Peyer's patch (tissue), 4 donors: ENCODE measurements around the gene POLR1C. TPM values are rescaled to one million over a fixed set of nuclear protein-coding genes. Genes with fewer than 3 reads are reported as not detected.

Source experiments
- DNase-seq, 3 donors: peaks; one replicate each; pipeline ENCODE4 v3.0.0-alpha.2; 2017 to 2019
- H3K27ac ChIP-seq, 4 donors: fragments of 200-600 bp; sonication (generic); one replicate each; pipeline ENCODE4 v1.5.1; 2016 to 2019
- H3K27me3 ChIP-seq, 2 donors: fragments of 200-600 bp; sonication (generic); one replicate each; pipeline ENCODE4 v1.5.1; 2019
- H3K36me3 ChIP-seq, 3 donors: fragments of 200-600 bp; sonication (generic); one replicate each; pipeline ENCODE4 v1.5.1; 2016 to 2019
- H3K4me1 ChIP-seq, 4 donors: fragments of 200-600 bp; sonication (generic); one replicate each; pipeline ENCODE4 v1.5.1; 2016 to 2019
- H3K4me3 ChIP-seq, 4 donors: fragments of 200-600 bp; sonication (generic); 1 replicate in 3 of 4; 2 replicates in 1 of 4; pipeline ENCODE4 v1.5.1; 2016 to 2019; ENCODE audit warnings: mild to moderate bottlenecking in 1 of 4
- H3K9me3 ChIP-seq, 4 donors: fragments of 200-600 bp; sonication (generic); one replicate each; pipeline ENCODE4 v1.5.1; 2016 to 2019; ENCODE audit warnings: mild to moderate bottlenecking in 1 of 4
- POLR2A ChIP-seq, 2 donors: fragments of 450-650 bp; IDR thresholded peaks; one replicate each; pipeline ENCODE4 v1.5.1; 2017; ENCODE audit warnings: antibody characterized with exemption in 2 of 2, mild to moderate bottlenecking in 2 of 2, moderate library complexity in 2 of 2
- total RNA-seq, 4 donors: library from RNA; depleted of rRNA; stranded (reverse); fragments of >200 nt; gene quantifications; one replicate each; pipeline ENCODE4 v1.1.0, GENCODE V29; 2016
- TF ChIP-seq, protein P1 (sequence below), 6 experiments: fragments of 450-650 bp in 4 of 6; fragments of 200-600 bp in 2 of 6; sonication (generic) in 1 of 6; IDR thresholded peaks; one replicate each; pipeline ENCODE4 v1.5.1; 2017 to 2019; ENCODE audit warnings: antibody characterized with exemption in 6 of 6, mild to moderate bottlenecking in 3 of 6, moderate library complexity in 1 of 6

POLR1C gene
- total RNA-seq, 4 donors from 2014 or later, result 8.6 to 29.7 (median 16.5) TPM

- Histone ChIP-seq H3K27me3 (no peaks in the 10 kb centered on the region), H3K9me3 (no peaks in the 10 kb centered on the region), H3K36me3 (no peaks in the 10 kb centered on the region), H3K4me3 (peak within 1 kb of the TSS; percentile 66 to 93 (median 73)), H3K27ac (peak within 1 kb of the TSS; percentile 71 to 81 (median 80)), H3K4me1 (peaks cover 6 to 18% (median 7%) of the 10 kb centered on the region in 4 donors)
- TF ChIP-seq POLR2A (IDR thresholded peaks at IDR 0.05), result peak; percentile 21 to 72
- TF ChIP-seq, protein P1, sequence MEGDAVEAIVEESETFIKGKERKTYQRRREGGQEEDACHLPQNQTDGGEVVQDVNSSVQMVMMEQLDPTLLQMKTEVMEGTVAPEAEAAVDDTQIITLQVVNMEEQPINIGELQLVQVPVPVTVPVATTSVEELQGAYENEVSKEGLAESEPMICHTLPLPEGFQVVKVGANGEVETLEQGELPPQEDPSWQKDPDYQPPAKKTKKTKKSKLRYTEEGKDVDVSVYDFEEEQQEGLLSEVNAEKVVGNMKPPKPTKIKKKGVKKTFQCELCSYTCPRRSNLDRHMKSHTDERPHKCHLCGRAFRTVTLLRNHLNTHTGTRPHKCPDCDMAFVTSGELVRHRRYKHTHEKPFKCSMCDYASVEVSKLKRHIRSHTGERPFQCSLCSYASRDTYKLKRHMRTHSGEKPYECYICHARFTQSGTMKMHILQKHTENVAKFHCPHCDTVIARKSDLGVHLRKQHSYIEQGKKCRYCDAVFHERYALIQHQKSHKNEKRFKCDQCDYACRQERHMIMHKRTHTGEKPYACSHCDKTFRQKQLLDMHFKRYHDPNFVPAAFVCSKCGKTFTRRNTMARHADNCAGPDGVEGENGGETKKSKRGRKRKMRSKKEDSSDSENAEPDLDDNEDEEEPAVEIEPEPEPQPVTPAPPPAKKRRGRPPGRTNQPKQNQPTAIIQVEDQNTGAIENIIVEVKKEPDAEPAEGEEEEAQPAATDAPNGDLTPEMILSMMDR (IDR thresholded peaks at IDR 0.05), result no peak
- DNase-seq, result peak; percentile 95 to 97 (median 96)
Observed at GRCh38 chr6:43477235-43478007, 39.5 kb upstream of the POLR1C start, which contains the start of gene TJAP1. TSS of gene TJAP1 (plus strand) at chr6:43477570. CDS start at chr6:43499002, 21,432 bp downstream.

DNA sequence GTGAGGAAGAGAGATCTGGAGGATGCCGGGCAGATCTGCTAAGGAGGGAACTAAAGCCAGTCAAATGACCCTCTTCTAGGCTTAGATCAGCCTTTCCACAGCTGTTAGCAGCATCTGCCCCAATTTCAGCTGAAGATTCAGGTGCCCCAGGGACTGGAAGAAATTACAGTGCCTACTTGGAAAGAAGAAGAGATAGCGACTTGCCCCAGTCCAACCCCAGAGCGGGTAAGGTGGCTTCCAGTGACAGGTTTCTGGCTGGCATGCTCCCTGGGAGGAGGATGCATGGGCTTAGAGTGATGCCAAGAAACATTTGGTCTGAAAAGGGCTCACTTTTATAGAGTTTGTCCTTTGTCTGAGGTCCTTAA lies 38.9 kb upstream of the POLR1C start:
- no peak for DNase-seq
- Histone ChIP-seq H3K4me3 (peak overlapping the region; percentile 66 to 93 (median 73)), H3K4me1 (peaks cover 6 to 18% (median 7%) of the 10 kb centered on the region in 4 donors), H3K27me3 (no peaks in the 10 kb centered on the region), H3K36me3 (no peaks in the 10 kb centered on the region), H3K9me3 (no peaks in the 10 kb centered on the region), H3K27ac (peak overlapping the region in 3 of 4 donors; percentile 78 to 81 (median 81))
- TF ChIP-seq POLR2A (IDR thresholded peaks at IDR 0.05), result no peak

DNA sequence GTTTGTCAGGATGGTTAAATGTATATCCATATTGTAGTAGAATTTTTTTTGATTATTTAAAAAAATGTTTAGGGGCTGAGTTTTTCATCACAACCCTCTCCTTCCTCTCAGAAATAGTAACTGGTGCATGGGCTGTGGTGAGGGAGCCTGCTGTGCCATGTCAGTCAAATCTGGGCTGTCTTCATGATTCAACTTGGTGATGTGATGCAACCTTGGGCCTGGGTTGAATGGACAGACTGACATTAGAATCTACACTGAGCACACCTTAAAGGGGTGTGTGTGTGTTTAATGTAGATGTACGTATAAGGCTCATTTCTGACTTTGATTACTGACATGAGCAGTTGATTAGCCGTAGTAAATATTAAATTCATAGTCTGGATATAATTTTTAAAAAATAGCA lies 35.8 kb upstream of the POLR1C start:
- no peak overlapping the region for H3K27ac ChIP-seq
- H3K27me3 ChIP-seq, result no peaks in the 10 kb centered on the region
- TF ChIP-seq POLR2A (IDR thresholded peaks at IDR 0.05), result no peak
- TF ChIP-seq, protein P1 (IDR thresholded peaks at IDR 0.05), result no peak
- DNase-seq, result no peak
- H3K4me3 ChIP-seq, result no peak overlapping the region
- peaks cover 6 to 18% (median 7%) of the 10 kb centered on the region in 4 donors for H3K4me1 ChIP-seq
- H3K36me3 ChIP-seq, result no peaks in the 10 kb centered on the region
- no peaks in the 10 kb centered on the region for H3K9me3 ChIP-seq

DNA sequence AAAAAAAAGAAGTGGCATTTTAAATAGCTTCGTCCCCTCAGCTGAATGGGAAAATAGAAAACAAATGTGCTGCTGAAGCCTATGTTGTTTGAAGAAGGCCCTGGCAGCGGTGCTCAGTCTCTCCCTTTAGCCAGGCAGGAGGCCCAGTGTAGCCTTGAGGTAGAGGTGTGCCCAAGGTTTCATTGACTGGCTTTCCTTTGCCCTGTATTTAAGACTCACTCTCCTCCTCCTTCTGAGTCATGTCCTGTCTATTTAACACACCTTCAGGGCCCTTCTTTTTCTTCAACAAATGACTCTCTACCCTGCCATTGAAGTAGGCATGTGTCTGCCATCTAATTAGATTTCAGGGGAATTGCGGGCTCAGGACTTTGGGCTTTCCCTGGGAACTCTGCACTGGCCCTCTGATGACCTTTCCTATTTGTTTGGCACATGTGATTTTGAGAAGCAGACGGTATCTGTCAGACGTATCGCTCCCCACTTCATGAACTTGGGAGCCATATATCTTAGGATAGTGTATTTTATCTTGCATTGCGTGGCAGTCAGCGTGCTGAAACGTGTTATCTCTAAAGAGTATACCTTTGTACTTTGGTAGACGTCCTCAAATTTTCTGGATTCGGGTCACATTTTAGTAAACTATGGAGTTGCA lies 35.2 kb upstream of the POLR1C start:
- Histone ChIP-seq H3K9me3 (no peaks in the 10 kb centered on the region), H3K27me3 (no peaks in the 10 kb centered on the region), H3K4me3 (no peak overlapping the region), H3K27ac (no peak overlapping the region), H3K4me1 (peaks cover 6 to 18% (median 7%) of the 10 kb centered on the region in 4 donors), H3K36me3 (peaks cover 0 to under 1% (median 0%) of the 10 kb centered on the region in 3 donors)
- no peak for DNase-seq
- TF ChIP-seq POLR2A (IDR thresholded peaks at IDR 0.05), result no peak
- TF ChIP-seq, protein P1 (IDR thresholded peaks at IDR 0.05), result no peak

GRCh38 chr6:43488667-43489276 lies 28.1 kb upstream of the POLR1C start:
- TF ChIP-seq POLR2A (IDR thresholded peaks at IDR 0.05), result no peak
- TF ChIP-seq, protein P1 (IDR thresholded peaks at IDR 0.05), result no peak
- H3K27ac ChIP-seq, result no peak overlapping the region
- no peaks in the 10 kb centered on the region for H3K9me3 ChIP-seq
- no peak overlapping the region for H3K4me3 ChIP-seq
- peaks cover 0 to 5% (median 0%) of the 10 kb centered on the region in 3 donors for H3K36me3 ChIP-seq
- DNase-seq, result no peak
- H3K27me3 ChIP-seq, result no peaks in the 10 kb centered on the region
- peaks cover 0 to 14% (median 0%) of the 10 kb centered on the region in 4 donors for H3K4me1 ChIP-seq
